Right lobe of liver (tissue), 4 donors: ENCODE results near the gene B4GAT1.

Experiments used
- POLR2A ChIP-seq: fragments of 450-650 bp; IDR thresholded peaks from one replicate; pipeline ENCODE4 v1.6.1; 2017; ENCODE audit warnings: antibody characterized with exemption, mild to moderate bottlenecking
- TF ChIP-seq, protein P1 (sequence below), 4 donors: fragments of 200-600 bp in 3 of 4; fragments of 450-650 bp in 1 of 4; IDR thresholded peaks; one replicate each; pipeline versions ENCODE4 v1.5.1 to v1.8.0; 2016 to 2022; ENCODE audit warnings: antibody characterized with exemption in 4 of 4, mild to moderate bottlenecking in 2 of 4
- donor health status: DM: no; HTN: no; CAD: no.
- donor health status: DM: no; HTN: no; CAD: no.
- donor health status: DM: no; HTN: yes; CAD: no.

DNA sequence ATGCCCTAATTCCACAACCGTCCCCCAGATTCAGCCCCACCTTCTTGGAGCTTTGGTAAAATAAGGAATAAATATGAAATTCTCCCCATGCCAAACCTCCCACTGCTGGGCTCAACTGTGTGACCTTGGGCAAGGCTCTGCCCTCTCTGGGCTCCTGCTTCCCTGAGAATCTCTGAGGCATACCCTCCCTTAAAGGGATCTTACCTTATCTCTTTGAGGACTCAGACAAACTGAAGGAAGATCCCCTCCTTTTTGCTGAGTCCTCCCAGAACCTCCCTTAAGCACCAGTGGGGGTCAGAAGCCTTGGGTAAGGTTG is 33.3 kb downstream of the B4GAT1 start:
- TF ChIP-seq, protein P1, sequence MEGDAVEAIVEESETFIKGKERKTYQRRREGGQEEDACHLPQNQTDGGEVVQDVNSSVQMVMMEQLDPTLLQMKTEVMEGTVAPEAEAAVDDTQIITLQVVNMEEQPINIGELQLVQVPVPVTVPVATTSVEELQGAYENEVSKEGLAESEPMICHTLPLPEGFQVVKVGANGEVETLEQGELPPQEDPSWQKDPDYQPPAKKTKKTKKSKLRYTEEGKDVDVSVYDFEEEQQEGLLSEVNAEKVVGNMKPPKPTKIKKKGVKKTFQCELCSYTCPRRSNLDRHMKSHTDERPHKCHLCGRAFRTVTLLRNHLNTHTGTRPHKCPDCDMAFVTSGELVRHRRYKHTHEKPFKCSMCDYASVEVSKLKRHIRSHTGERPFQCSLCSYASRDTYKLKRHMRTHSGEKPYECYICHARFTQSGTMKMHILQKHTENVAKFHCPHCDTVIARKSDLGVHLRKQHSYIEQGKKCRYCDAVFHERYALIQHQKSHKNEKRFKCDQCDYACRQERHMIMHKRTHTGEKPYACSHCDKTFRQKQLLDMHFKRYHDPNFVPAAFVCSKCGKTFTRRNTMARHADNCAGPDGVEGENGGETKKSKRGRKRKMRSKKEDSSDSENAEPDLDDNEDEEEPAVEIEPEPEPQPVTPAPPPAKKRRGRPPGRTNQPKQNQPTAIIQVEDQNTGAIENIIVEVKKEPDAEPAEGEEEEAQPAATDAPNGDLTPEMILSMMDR (IDR thresholded peaks at IDR 0.05): no peak
- no peak for TF ChIP-seq POLR2A
